NCI-H1694 (cell line): ENCODE data around the gene EML1.
"Not testable (repeated sequence)": the region's sequence is repeated elsewhere in the genome, so short reads cannot be mapped to it uniquely, and the experiment has no call there.

Experiments used
- DNase-seq: peaks from one replicate; lab custom pipeline; 2025; lab: John Stamatoyannopoulos, UW

Gene EML1

DNA sequence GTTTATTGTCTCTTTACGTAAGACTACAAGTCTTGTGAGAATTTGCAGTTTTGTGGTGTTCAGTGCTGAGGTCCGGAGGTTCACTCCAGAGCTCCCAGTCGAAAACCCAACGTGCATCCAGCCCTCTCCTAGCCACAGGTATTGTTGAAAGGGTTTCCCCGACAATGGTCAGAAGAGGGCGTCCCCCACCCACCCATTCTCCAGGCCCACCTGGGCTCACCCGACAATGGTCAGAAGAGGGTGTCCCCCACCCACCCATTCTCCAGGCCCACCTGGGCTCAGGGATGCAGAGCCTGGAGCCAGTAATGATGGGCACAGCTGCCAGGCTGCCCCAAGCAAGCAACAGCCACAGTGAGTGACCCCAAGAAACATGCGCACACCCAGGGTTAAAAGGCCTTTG is 145.2 kb downstream of the EML1 start:
- no peak for DNase-seq

GRCh38 chr14:99938896-99939295 is 145.7 kb downstream of the EML1 start:
- DNase-seq = no peak

DNA sequence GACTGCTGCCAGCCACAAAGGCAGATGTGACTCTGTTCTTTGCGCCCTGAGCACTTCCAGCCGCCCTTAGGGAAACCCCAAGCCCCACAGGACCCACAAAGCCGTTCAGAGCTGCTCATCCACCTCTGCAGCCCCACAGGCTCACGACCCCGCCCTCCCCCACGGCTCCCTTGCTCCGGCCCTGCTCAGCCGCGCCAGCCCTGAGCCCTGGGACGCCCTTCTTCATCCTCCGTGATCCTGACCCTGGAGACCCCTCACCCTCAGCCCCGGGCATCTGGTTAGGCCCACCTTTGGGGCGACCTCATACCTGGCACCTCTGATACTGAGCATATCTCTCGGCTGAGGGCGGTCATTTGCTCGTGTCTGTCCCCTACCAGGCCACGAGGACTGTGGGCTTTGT is 146.2 kb downstream of the EML1 start:
- DNase-seq = no peak

DNA sequence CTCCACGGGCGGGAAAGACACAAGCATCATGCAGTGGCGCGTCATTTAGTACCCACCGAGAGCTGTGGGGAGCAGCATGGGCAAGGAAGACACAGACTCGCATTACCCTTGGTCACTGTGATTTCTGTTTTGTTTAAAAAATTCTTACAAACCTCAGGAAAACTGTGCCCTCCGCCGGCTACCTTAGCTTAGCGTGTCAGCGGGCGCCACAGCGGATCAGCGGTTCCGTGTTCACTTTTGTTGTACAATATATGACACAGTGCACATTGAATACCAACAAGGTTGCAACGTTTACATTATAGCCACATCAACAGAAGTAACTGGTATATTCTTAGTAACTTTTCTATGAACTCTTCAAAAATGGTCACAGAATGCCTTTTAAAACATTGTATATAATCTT is 146.9 kb downstream of the EML1 start:
- no peak for DNase-seq

GRCh38 chr14:99941211-99941610 is 148.0 kb downstream of the EML1 start:
- no peak for DNase-seq

GRCh38 chr14:99943620-99944019 is 150.4 kb downstream of the EML1 start:
- no peak for DNase-seq

DNA sequence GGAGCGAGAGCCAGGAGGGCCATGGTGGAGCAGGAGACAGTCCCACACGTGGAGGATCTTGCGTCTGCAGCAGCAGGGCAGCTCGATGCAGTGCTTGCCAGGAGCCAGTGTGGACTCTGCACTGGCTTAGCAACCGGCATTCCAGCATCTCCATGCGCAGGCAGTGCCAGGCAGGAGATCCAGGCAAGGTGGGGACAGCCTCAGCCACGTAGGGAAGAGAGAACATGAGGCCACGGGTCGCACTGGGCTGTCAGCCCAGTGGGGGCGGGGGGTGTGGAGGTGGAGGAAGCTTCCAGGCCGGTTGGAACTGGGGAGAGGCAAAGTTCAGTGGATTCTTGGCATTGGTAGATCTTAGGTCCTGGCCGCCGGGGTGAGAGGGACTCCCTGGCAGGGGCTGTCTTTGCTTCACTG is 151.0 kb downstream of the EML1 start:
- no peak for DNase-seq

GRCh38 chr14:99945732-99946651 is 152.8 kb downstream of the EML1 start:
- DNase-seq = peak; percentile 46

- DNase-seq = peak; percentile 50
Observed at GRCh38 chr14:99946652-99947489, 153.7 kb downstream of the EML1 start.

- no peak for DNase-seq
Observed at GRCh38 chr14:99947695-99948094, 154.5 kb downstream of the EML1 start.

GRCh38 chr14:99949011-99949732 is 156.0 kb downstream of the EML1 start:
- not testable (repeated sequence) for DNase-seq

DNA sequence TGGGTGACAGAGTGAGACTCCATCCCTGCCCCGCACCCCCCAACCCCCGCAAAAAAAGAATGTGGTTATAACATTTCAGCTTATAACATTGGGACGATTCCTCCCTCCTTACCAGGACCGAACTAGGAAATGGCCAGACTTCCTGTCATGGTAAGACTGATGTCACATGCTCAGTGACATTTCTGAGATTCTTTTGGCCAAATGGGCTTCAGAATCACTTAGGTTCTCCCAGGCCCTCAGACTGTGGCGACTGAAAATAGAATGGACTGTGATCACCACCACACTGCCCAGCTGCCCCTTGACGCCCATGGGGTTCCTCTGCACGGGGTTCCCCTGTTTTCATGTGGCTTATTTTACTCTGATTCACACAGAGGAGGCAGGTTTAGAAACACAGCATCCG is 157.0 kb downstream of the EML1 start:
- no peak for DNase-seq

DNA sequence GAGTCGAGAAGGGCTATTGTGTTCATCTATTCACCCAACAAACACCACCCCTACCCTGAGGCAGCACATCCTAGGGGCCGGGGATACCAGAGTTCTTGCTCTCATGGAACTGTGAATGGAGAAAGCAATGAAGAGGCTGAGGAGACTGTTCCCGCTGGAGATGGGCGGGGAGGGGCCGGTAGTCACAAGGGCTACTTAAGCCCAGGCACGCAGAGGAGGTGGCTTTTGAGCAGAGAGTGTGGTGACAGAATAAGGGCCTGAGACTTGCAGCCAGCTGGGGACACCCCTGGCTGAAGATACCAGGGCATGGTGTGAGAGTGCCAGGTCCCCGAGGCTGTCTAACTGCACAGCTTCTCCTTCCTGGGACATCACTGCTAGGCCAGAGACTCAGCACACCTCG is 157.9 kb downstream of the EML1 start:
- DNase-seq = no peak

- no peak for DNase-seq
Observed at GRCh38 chr14:99952039-99952438, 158.8 kb downstream of the EML1 start.

- no peak for DNase-seq
Observed at GRCh38 chr14:99952453-99952852, 159.2 kb downstream of the EML1 start.

- DNase-seq = no peak
Observed at GRCh38 chr14:99955826-99956455, 162.7 kb downstream of the EML1 start.

- DNase-seq = no peak
Observed at GRCh38 chr14:99958380-99958779, 165.2 kb downstream of the EML1 start.

DNA sequence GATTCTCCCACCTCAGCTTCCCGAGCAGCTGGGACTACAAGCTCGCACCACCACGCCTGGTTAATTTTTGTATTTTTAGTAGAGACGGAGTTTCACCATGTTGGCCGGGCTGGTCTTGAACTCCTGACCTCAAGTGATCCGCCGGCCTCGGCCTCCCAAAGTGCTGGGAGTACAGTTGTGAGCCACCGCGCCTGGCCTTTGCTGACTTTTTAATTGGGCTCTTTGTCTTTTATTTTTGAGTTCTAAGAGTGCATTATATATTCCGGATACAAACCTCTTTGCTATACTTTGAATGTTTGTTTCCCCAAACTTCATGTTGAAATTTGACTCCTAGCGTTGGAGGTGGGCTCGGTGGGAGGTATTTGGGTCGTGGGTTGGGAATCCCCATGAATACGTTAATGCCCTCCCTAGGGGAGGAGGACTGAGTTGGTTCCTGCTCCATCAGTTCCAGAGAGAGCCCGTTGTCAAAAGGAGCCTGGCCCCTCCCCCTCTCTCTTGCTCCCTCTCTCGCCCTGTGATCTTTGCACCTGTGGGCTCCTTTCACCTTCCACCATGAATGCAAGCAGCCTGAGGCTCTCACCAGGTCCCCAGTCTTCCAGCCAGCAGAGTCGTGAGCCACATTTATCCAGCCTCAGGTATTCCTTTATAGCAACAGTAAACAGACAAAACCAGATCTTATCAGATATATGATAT is 168.8 kb downstream of the EML1 start:
- no peak for DNase-seq

DNA sequence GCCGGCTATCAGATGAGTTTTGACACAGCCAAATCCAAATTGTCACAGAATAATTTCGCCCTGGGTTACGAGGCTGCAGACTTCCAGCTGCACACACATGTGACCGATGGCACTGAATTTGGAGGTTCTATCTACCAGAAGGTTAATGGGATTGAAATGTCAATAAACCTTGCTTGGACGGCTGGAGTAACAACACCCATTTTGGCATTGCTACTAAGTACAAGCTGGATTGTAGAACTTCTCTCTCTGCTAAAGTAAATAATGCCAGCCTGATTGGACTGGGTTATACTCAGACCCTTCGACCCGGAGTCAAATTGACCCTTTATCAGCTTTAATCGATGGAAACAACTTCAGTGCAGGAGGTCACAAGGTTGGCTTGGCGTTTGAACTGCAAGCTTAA is 171.8 kb downstream of the EML1 start:
- no peak for DNase-seq

DNA sequence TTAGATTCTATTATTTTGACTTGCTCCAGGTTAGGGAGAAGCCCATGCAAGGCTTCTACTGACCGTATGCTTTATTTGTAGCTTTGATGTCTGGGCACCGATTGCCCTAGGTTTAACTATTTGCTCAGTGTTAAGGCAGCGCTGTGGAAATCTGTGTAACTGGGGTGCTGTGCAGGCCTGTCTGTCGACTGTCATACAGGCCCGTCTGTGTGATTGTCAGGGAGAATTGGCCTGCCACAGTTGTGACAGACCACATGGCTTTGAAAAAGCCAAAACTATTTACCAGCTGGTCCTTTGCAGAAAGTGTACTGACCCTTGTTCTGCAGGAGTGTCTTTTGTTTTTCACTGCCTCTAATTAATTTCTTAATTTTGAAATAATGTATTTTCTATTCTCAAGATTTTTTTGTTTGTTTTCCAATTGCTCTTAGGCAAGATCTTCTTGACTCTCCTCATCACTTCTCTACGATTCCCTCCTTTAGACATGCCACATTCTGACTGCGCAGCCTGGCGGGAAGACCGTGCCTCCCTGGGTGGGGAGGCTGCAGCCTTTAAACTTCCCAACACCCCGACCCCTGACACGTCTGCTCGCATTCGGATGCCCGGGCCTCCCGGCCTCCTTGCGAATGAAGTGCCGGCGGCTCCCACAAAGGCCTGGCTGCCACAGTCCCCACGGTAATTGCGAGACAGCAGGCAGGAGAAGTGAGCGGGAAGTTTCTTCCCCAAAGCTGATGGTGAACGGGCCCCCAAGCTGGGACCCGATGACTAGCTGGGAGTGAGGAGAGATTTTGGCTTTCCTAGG is 173.0 kb downstream of the EML1 start:
- DNase-seq = peak; percentile 17
